ENCODE measurements around the gene RPS14.
"Not testable (repeated sequence)": the region's sequence is repeated elsewhere in the genome, so short reads cannot be mapped to it uniquely, and the experiment has no call there.

Gene RPS14

GRCh38 chr5:150481708-150481965, 32.1 kb upstream of the RPS14 start:
- no peak for DNase-seq (ENCODE audit: low read depth in 4 of 4, low spot score in 1 of 4)

GRCh38 chr5:150479416-150479815, 29.9 kb upstream of the RPS14 start:
- DNase-seq (ENCODE audit: low read depth in 4 of 4, low spot score in 1 of 4): no peak

- DNase-seq (ENCODE audit: low read depth in 4 of 4, low spot score in 1 of 4): not testable (repeated sequence)
Measured at GRCh38 chr5:150476568-150476967, 27.0 kb upstream of the RPS14 start.

GRCh38 chr5:150473673-150474358, 24.3 kb upstream of the RPS14 start:
- DNase-seq (ENCODE audit: low read depth in 4 of 4, low spot score in 1 of 4): no peak

- no peak for DNase-seq (ENCODE audit: low read depth in 4 of 4, low spot score in 1 of 4)
Measured at GRCh38 chr5:150469718-150470469, 20.4 kb upstream of the RPS14 start.

- DNase-seq (ENCODE audit: low read depth in 4 of 4, low spot score in 1 of 4): no peak
Measured at GRCh38 chr5:150468206-150468605, 18.7 kb upstream of the RPS14 start.

GRCh38 chr5:150465927-150466326, 16.4 kb upstream of the RPS14 start:
- no peak for DNase-seq (ENCODE audit: low read depth in 4 of 4, low spot score in 1 of 4)

GRCh38 chr5:150464554-150465012, 15.0 kb upstream of the RPS14 start:
- DNase-seq (ENCODE audit: low read depth in 4 of 4, low spot score in 1 of 4): no peak

GRCh38 chr5:150461231-150461630, 11.7 kb upstream of the RPS14 start:
- DNase-seq (ENCODE audit: low read depth in 4 of 4, low spot score in 1 of 4): no peak

GRCh38 chr5:150460781-150461180, 11.2 kb upstream of the RPS14 start:
- DNase-seq (ENCODE audit: low read depth in 4 of 4, low spot score in 1 of 4): no peak

- DNase-seq (ENCODE audit: low read depth in 4 of 4, low spot score in 1 of 4): peak; percentile 80 to 93 (median 83)
Measured at GRCh38 chr5:150458802-150459557, 9.4 kb upstream of the RPS14 start.

- DNase-seq (ENCODE audit: low read depth in 4 of 4, low spot score in 1 of 4): no peak
Measured at GRCh38 chr5:150457562-150458240, 8.2 kb upstream of the RPS14 start.

GRCh38 chr5:150457121-150457520, 7.6 kb upstream of the RPS14 start:
- DNase-seq (ENCODE audit: low read depth in 4 of 4, low spot score in 1 of 4): no peak

- DNase-seq (ENCODE audit: low read depth in 4 of 4, low spot score in 1 of 4): no peak
Measured at GRCh38 chr5:150454492-150455229, 5.1 kb upstream of the RPS14 start.

GRCh38 chr5:150454027-150454426, 4.5 kb upstream of the RPS14 start:
- not testable (repeated sequence) for DNase-seq (ENCODE audit: low read depth in 4 of 4, low spot score in 1 of 4)

GRCh38 chr5:150452914-150453313, 3.4 kb upstream of the RPS14 start:
- DNase-seq (ENCODE audit: low read depth in 4 of 4, low spot score in 1 of 4): no peak

GRCh38 chr5:150451594-150451993, 2.1 kb upstream of the RPS14 start:
- no peak for DNase-seq (ENCODE audit: low read depth in 4 of 4, low spot score in 1 of 4)

- peak in 1 of 4 experiments; percentile 28 for DNase-seq (ENCODE audit: low read depth in 4 of 4, low spot score in 1 of 4)
Measured at GRCh38 chr5:150448952-150449516, 505 bp downstream of the RPS14 start.

- no peak for DNase-seq (ENCODE audit: low read depth in 4 of 4, low spot score in 1 of 4)
Measured at GRCh38 chr5:150448334-150448733, 1.2 kb downstream of the RPS14 start.

- no peak for DNase-seq (ENCODE audit: low read depth in 4 of 4, low spot score in 1 of 4)
Measured at GRCh38 chr5:150447188-150447587, 2.4 kb downstream of the RPS14 start.

Data from stimulated activated CD4-positive, alpha-beta T cell treated with anti-CD3 and anti-CD28 coated beads, Interleukin-1b, Interleukin-23, amount 100 ng/mL, for 24 hours (primary cell).